DOHH2 (cell line): Measurements from ENCODE around the gene PRRC2C.

Experiments
- H3F3A ChIP-seq: fragments of 200-600 bp; sonication (generic), shearing (Covaris generic); 2 replicates; pipeline ENCODE4 v1.6.0; 2016; ENCODE audit warnings: antibody characterized with exemption, mild to moderate bottlenecking; ENCODE audit not compliant: control insufficient read depth, insufficient read depth
- H3K27ac ChIP-seq: fragments of 200-600 bp; sonication (generic); 2 replicates; pipeline ENCODE4 v1.5.1; 2014; ENCODE audit warnings: low read depth, mild to moderate bottlenecking, low read length, moderate library complexity
- H3K27me3 ChIP-seq: fragments of 200-600 bp; sonication (generic); 2 replicates; pipeline ENCODE4 v1.6.1; 2014; ENCODE audit warnings: mild to moderate bottlenecking, low read length, mixed read lengths; ENCODE audit not compliant: control insufficient read depth
- H3K36me3 ChIP-seq: fragments of 200-600 bp; sonication (generic); 2 replicates; pipeline ENCODE4 v1.6.1; 2014; ENCODE audit warnings: mild to moderate bottlenecking, low read length, moderate library complexity, mixed read lengths; ENCODE audit not compliant: control insufficient read depth
- H3K4me1 ChIP-seq: fragments of 200-600 bp; sonication (generic); 2 replicates; pipeline ENCODE4 v1.6.1; 2014; ENCODE audit warnings: mild to moderate bottlenecking, low read length, mixed read lengths; ENCODE audit not compliant: control insufficient read depth
- H3K4me2 ChIP-seq: fragments of 200-600 bp; sonication (generic); 2 replicates; pipeline ENCODE4 v1.6.0; 2014; ENCODE audit warnings: mild to moderate bottlenecking, low read length, moderate library complexity
- H3K4me3 ChIP-seq: fragments of 200-600 bp; sonication (generic); 2 replicates; pipeline ENCODE4 v1.5.1; 2014; ENCODE audit warnings: mild to moderate bottlenecking, low read length, mixed read lengths
- H3K79me2 ChIP-seq: fragments of 200-600 bp; sonication (generic); 2 replicates; pipeline ENCODE4 v1.6.1; 2014; ENCODE audit warnings: mild to moderate bottlenecking, low read length, mixed read lengths; ENCODE audit not compliant: control insufficient read depth
- H3K9me2 ChIP-seq: fragments of 200-600 bp; sonication (generic); replicated peaks from 2 replicates; pipeline ENCODE4 v1.6.1; 2014; ENCODE audit warnings: mild to moderate bottlenecking, low read length, mixed read lengths; ENCODE audit not compliant: control insufficient read depth
- H3K9me3 ChIP-seq: fragments of 200-600 bp; sonication (generic); 2 replicates; pipeline ENCODE4 v1.6.1; 2014; ENCODE audit warnings: antibody characterized with exemption, low read length, mixed read lengths; ENCODE audit not compliant: control insufficient read depth, insufficient read depth
- H4K20me1 ChIP-seq: fragments of 200-600 bp; sonication (generic); 2 replicates; pipeline ENCODE4 v1.6.0; 2014; ENCODE audit warnings: low read depth, mild to moderate bottlenecking, antibody characterized with exemption, low read length, moderate library complexity; ENCODE audit not compliant: control insufficient read depth, insufficient read depth
- EZH2phosphoT487 ChIP-seq: fragments of 200-600 bp; sonication (generic); IDR thresholded peaks from 2 replicates; pipeline ENCODE4 v1.6.1; 2017; ENCODE audit warnings: borderline replicate concordance, mild to moderate bottlenecking, antibody characterized with exemption, low read length, moderate library complexity, mixed read lengths
- TF ChIP-seq, protein P1 (sequence below): fragments of 200-600 bp; sonication (generic); IDR thresholded peaks from one replicate; pipeline ENCODE4 v1.5.1; 2014; ENCODE audit warnings: antibody characterized with exemption, mild to moderate bottlenecking, low read depth, low read length; ENCODE audit not compliant: poor library complexity, severe bottlenecking

PRRC2C gene

DNA sequence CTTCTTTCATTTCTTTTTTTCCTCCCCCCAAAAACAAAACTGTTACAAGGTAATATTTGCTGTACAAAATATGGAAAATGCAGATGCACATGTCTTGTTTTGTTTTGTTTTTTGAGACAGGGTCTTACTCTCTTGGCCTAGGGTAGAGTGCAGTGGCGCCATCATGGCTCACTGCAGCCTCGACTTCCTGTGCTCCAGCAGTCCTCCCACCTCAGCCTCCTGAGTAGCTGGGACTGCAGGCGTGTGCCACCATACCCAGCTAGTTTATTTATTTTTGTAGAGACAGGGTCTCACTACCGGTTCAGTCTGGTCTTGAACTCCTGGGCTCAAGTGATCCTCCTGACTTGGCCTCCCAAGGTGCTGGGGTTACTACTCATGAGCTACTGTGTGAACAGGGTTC is 15.5 kb downstream of the PRRC2C start:
- Histone ChIP-seq H4K20me1 (peaks cover 39% of the 10 kb centered on the region), H3K36me3 (peaks cover 75% of the 10 kb centered on the region), H3K79me2 (peaks cover 100% of the 10 kb centered on the region), H3K4me2 (no peak overlapping the region), H3K9me3 (no peaks in the 10 kb centered on the region), H3K4me1 (peaks cover 37% of the 10 kb centered on the region), H3K27ac (no peak overlapping the region), H3F3A (peaks cover 4% of the 10 kb centered on the region; the same call in 1 of the 2 replicates), H3K27me3 (no peaks in the 10 kb centered on the region), H3K9me2 (no peaks in the 10 kb centered on the region), H3K4me3 (no peak overlapping the region)
- TF ChIP-seq, protein P1, sequence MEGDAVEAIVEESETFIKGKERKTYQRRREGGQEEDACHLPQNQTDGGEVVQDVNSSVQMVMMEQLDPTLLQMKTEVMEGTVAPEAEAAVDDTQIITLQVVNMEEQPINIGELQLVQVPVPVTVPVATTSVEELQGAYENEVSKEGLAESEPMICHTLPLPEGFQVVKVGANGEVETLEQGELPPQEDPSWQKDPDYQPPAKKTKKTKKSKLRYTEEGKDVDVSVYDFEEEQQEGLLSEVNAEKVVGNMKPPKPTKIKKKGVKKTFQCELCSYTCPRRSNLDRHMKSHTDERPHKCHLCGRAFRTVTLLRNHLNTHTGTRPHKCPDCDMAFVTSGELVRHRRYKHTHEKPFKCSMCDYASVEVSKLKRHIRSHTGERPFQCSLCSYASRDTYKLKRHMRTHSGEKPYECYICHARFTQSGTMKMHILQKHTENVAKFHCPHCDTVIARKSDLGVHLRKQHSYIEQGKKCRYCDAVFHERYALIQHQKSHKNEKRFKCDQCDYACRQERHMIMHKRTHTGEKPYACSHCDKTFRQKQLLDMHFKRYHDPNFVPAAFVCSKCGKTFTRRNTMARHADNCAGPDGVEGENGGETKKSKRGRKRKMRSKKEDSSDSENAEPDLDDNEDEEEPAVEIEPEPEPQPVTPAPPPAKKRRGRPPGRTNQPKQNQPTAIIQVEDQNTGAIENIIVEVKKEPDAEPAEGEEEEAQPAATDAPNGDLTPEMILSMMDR, result no peak
- no peak for TF ChIP-seq EZH2phosphoT487

DNA sequence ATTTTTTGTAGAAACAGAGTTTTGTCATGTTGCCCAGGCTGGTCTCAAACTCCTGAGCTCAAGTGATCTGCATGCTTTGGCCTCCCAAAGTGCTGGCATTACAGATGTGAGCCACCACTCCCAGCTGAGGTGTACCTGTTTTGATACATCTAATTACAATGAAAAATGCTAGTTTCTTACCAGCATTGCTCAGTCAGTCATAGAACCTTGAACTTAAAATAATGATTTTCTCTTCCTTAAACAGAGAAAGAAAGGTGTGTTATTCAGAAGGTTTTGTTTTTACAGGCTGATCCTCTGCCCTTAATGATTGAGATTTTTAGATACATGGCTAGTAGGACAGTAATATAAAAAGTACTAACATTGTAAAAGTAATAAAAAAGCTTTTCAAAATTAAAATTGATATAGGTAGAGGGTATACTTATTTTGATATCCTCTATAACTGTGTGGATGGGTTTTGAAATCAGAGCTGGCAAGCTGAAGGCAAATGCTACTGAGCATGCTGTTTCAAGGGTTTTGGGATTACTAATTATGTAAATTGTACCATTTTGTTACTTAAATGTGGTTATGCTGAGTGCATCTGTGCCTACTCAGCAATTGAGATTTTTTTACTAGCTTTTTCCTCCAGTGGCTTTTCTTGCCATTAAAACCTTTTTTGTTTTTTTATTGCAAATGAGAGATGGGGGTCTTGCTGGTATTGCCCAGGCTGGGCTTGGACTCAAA is 16.1 kb downstream of the PRRC2C start:
- peaks cover 73% of the 10 kb centered on the region for H3K36me3 ChIP-seq
- peaks cover 42% of the 10 kb centered on the region for H4K20me1 ChIP-seq
- H3K27ac ChIP-seq, result no peak overlapping the region
- H3K4me1 ChIP-seq, result peaks cover 43% of the 10 kb centered on the region
- no peaks in the 10 kb centered on the region for H3K9me2 ChIP-seq
- H3K79me2 ChIP-seq, result peaks cover 100% of the 10 kb centered on the region
- H3K4me2 ChIP-seq, result no peak overlapping the region
- H3K27me3 ChIP-seq, result no peaks in the 10 kb centered on the region
- peaks cover 4% of the 10 kb centered on the region; the same call in 1 of the 2 replicates for H3F3A ChIP-seq
- no peaks in the 10 kb centered on the region for H3K9me3 ChIP-seq
- no peak overlapping the region for H3K4me3 ChIP-seq
- TF ChIP-seq, protein P1, result no peak
- TF ChIP-seq EZH2phosphoT487, result no peak

DNA sequence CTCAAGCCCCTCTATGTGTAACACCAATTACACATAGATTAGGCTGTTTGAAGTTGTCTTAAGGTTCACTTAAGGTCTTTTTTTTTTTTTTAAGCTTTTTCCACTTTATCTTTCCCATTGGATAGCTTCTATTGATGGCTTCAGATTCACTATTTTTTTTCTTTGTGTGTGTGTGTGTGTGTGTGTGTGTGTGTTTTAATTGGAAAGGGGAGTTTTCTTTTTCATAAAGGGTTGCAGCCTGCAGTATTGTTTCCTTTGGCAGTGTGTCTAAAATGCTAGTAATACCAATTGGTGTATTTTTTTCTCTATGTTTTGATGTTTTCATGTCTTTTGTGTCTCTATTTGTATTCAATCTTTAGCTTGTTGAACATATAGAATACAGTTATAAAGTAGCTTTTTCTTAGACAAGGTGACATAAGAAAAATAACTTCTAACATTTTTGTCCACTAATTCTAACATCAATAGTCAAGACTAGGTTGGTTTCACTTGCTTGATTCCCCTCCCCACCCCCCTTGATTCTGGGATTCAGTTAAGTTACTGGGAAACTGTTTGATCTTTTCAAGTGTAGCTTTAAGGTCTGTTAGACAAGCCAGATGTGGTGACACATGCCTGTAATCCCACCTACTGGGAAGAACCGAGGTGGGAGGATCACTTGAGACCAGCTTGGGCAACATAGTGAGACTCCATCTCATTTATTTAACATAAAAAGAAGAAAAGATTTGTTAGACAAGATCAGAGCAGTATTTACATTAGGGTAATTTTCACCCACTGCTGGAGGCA is 21.4 kb downstream of the PRRC2C start:
- no peak overlapping the region for H3K4me3 ChIP-seq
- H3K9me2 ChIP-seq, result no peaks in the 10 kb centered on the region
- peaks cover 36% of the 10 kb centered on the region for H3K36me3 ChIP-seq
- TF ChIP-seq, protein P1, result no peak
- TF ChIP-seq EZH2phosphoT487, result no peak
- no peak overlapping the region for H3K4me2 ChIP-seq
- H3K4me1 ChIP-seq, result peaks cover 39% of the 10 kb centered on the region
- no peak overlapping the region for H3K27ac ChIP-seq
- peaks cover 68% of the 10 kb centered on the region for H4K20me1 ChIP-seq
- H3F3A ChIP-seq, result no peaks in the 10 kb centered on the region
- H3K9me3 ChIP-seq, result no peaks in the 10 kb centered on the region
- H3K79me2 ChIP-seq, result peaks cover 100% of the 10 kb centered on the region
- H3K27me3 ChIP-seq, result no peaks in the 10 kb centered on the region
